KMS-11 (cell line): Measurements from ENCODE around the gene JOSD2.

Experiments
- H2AFZ ChIP-seq: fragments of 200-600 bp; sonication (generic); 2 replicates; pipeline ENCODE4 v1.6.1; 2016; ENCODE audit warnings: antibody characterized with exemption, mixed run types, low read depth
- H3K27ac ChIP-seq: fragments of 200-600 bp; sonication (generic); 2 replicates; pipeline ENCODE4 v1.6.1; 2016; ENCODE audit warnings: mild to moderate bottlenecking, mixed run types
- H3K27me3 ChIP-seq: fragments of 200-600 bp; sonication (generic); 2 replicates; pipeline ENCODE4 v1.6.1; 2017; ENCODE audit warnings: mild to moderate bottlenecking, low read depth, mixed run types, moderate library complexity; ENCODE audit not compliant: insufficient read depth
- H3K36me3 ChIP-seq: fragments of 200-600 bp; sonication (generic); 2 replicates; pipeline ENCODE4 v1.6.1; 2017; ENCODE audit warnings: mild to moderate bottlenecking, mixed run types; ENCODE audit not compliant: insufficient read depth
- H3K4me1 ChIP-seq: fragments of 200-600 bp; sonication (generic); 2 replicates; pipeline ENCODE4 v1.6.1; 2016; ENCODE audit warnings: mild to moderate bottlenecking, low read depth, mixed run types; ENCODE audit not compliant: poor library complexity, severe bottlenecking
- H3K4me2 ChIP-seq: fragments of 200-600 bp; sonication (generic); 2 replicates; pipeline ENCODE4 v1.7.0; 2016; ENCODE audit warnings: mild to moderate bottlenecking, mixed run types
- H3K4me3 ChIP-seq: fragments of 200-600 bp; sonication (generic); IDR thresholded peaks from 2 replicates; pipeline ENCODE4 v1.6.1; 2017; ENCODE audit warnings: low read depth, low read length, mixed read lengths; ENCODE audit not compliant: insufficient read depth
- H3K79me2 ChIP-seq: fragments of 200-600 bp; sonication (generic); 2 replicates; pipeline ENCODE4 v1.6.1; 2016; ENCODE audit warnings: low read depth, mixed run types; ENCODE audit not compliant: insufficient read depth
- H3K9ac ChIP-seq: fragments of 200-600 bp; sonication (generic); 2 replicates; pipeline ENCODE4 v1.6.1; 2016; ENCODE audit warnings: mild to moderate bottlenecking, mixed run types
- H4K20me1 ChIP-seq: fragments of 200-600 bp; sonication (generic); 2 replicates; pipeline ENCODE4 v1.6.1; 2016; ENCODE audit warnings: mild to moderate bottlenecking, mixed run types; ENCODE audit not compliant: insufficient read depth
- CTCF ChIP-seq: fragments of 200-600 bp; sonication (generic); conservative IDR thresholded peaks from 2 replicates; pipeline ENCODE4 v1.6.1; 2017; ENCODE audit warnings: low read depth, mild to moderate bottlenecking, antibody characterized with exemption, low read length, moderate library complexity, mixed read lengths

The JOSD2 gene

DNA sequence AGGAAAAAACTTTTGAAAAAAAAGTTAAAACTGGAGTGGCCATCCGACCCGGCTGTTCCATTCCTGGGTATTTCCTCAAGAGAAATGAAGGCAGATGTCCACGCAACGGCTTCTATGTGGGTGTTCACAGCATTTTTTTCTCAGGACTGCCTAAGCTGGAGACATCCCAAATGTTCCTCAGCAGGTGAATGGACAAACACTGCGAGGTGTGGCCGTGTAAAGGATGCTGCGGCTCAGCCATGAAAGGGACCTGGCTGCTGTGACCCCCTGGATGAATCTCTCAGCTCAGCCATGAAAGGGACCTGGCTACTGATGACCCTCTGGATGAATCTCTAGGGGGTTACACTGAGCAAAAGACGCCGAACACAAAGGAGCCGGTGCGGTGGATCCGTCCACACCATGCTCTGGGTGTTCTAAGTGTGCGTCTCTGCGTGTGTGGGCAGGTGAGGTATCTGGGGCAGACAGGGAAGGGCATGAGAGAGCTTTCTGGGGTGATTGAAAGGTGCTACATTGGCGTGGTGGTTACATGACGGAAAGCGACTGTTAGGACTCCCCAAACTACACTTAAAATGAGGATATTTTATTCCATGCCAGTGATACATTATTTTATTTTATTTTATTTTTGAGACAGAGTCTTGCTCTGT, 10.0 kb upstream of the JOSD2 start:
- no peak for TF ChIP-seq CTCF

GRCh38 chr19:50519006-50519575, 8.1 kb upstream of the JOSD2 start:
- Histone ChIP-seq H3K4me2 (no peak overlapping the region), H3K36me3 (no peaks in the 10 kb centered on the region), H2AFZ (no peak overlapping the region), H3K27ac (no peak overlapping the region), H3K27me3 (peaks cover 43% of the 10 kb centered on the region), H3K9ac (no peak overlapping the region), H4K20me1 (no peaks in the 10 kb centered on the region), H3K4me3 (no peak overlapping the region), H3K4me1 (no peaks in the 10 kb centered on the region), H3K79me2 (no peaks in the 10 kb centered on the region)
- no peak for TF ChIP-seq CTCF

More for the DNA sequence above, 10.0 kb upstream of the JOSD2 start:
- no peaks in the 10 kb centered on the region for H3K36me3 ChIP-seq
- H2AFZ ChIP-seq = no peak overlapping the region
- H3K4me2 ChIP-seq = no peak overlapping the region
- no peak overlapping the region for H3K9ac ChIP-seq
- no peaks in the 10 kb centered on the region for H3K4me1 ChIP-seq
- peaks cover 56% of the 10 kb centered on the region for H3K27me3 ChIP-seq
- H3K27ac ChIP-seq = no peak overlapping the region
- H3K79me2 ChIP-seq = no peaks in the 10 kb centered on the region
- no peaks in the 10 kb centered on the region for H4K20me1 ChIP-seq
- H3K4me3 ChIP-seq = no peak overlapping the region

DNA sequence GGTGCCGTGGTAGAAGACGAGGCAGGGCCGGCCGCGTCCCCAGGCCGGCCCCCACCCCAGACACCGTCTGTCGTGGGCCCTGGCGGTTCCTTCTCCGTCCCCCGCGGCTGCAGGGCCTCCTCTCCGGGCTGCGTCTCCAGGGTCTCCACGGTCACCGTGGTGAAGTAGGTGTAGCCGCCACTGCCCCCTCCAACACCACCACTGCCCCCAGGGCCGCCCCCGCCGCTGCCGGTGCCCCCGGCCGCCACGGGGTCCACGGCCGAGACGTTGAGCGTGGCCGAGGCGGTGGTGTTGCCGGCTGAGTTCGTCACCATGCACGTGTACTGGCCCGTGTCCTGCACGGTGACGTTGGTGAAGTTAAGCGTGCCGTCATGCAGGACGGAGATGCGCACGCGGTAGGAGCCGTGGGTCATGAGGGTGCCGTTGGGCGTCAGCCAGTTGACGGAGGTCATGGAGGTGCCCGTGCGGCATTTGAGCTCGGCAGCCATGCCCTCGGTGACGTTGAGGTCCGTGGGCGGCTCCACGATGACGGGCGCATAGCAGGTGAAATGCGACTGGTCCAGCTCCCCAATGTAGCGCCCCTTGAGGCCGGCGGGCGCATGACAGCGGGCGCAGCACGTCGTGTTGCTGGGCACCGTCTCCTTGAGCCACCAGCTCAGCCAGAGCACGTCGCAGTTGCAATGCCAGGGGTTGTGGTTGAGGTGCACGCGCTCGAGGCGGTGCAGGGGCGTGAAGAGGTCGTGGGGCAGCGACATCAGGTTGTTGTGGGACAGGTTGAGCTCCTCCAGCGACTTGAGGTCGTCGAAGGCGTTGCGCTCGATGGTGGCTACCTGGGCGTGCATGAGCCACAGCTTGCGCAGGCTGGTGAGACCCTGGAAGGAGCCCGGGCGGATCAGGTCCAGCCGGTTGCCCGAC, 7.4 kb upstream of the JOSD2 start:
- Histone ChIP-seq H3K36me3 (no peaks in the 10 kb centered on the region), H3K9ac (no peak overlapping the region), H3K4me3 (no peak overlapping the region), H3K4me2 (no peak overlapping the region), H4K20me1 (no peaks in the 10 kb centered on the region), H2AFZ (no peak overlapping the region), H3K27ac (no peak overlapping the region), H3K4me1 (no peaks in the 10 kb centered on the region), H3K27me3 (peaks cover 38% of the 10 kb centered on the region), H3K79me2 (no peaks in the 10 kb centered on the region)
- peak; percentile 32; the same call in 1 of the 2 replicates for TF ChIP-seq CTCF

DNA sequence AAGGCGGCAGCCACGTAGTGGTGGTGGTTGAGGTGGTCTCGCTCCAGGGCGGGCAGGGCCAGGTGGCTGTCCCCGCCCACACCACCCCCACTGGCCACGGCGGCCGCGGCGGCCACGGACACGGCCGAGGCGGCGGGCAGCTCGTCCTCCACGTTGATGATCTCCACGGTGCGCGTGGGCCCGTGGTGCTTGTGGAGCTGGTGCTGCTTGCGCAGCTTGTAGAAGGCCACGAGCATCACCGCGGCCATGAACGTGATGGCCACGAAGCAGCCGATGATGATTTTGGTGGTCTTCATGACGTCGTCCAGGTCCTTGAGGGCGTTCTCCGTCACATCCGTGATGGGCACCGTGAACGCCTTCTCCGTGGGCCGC, 6.7 kb upstream of the JOSD2 start:
- no peaks in the 10 kb centered on the region for H3K4me1 ChIP-seq
- no peak overlapping the region for H3K27ac ChIP-seq
- peaks cover 36% of the 10 kb centered on the region for H3K27me3 ChIP-seq
- H2AFZ ChIP-seq = no peak overlapping the region
- no peak overlapping the region for H3K9ac ChIP-seq
- no peaks in the 10 kb centered on the region for H4K20me1 ChIP-seq
- no peak overlapping the region for H3K4me3 ChIP-seq
- H3K36me3 ChIP-seq = no peaks in the 10 kb centered on the region
- H3K79me2 ChIP-seq = no peaks in the 10 kb centered on the region
- no peak overlapping the region for H3K4me2 ChIP-seq
- TF ChIP-seq CTCF = no peak
